HCT116 (cell line): ENCODE results near the gene VAMP8.

Source experiments
- CEBPB ChIP-seq: IDR thresholded peaks from 2 replicates; pipeline ENCODE4 v1.6.1; 2012; ENCODE audit warnings: low read depth
- EGR1 ChIP-seq: IDR thresholded peaks from 2 replicates; pipeline ENCODE4 v1.6.1; 2012; ENCODE audit warnings: low read depth
- EZH2 ChIP-seq: fragments of 200-600 bp; sonication (generic); IDR thresholded peaks from 2 replicates; pipeline ENCODE4 v1.6.1; 2017; ENCODE audit warnings: antibody characterized with exemption, mixed run types
- EZH2phosphoT487 ChIP-seq: fragments of 200-600 bp; IDR thresholded peaks from 2 replicates; pipeline ENCODE4 v1.6.1; 2018; ENCODE audit warnings: antibody characterized with exemption, borderline replicate concordance
- FOSL1 ChIP-seq: IDR thresholded peaks from 2 replicates; pipeline ENCODE4 v1.6.1; 2012; ENCODE audit warnings: low read depth
- POLR2A ChIP-seq: IDR thresholded peaks from 2 replicates; pipeline ENCODE4 v1.7.0; 2011; ENCODE audit warnings: borderline replicate concordance; ENCODE audit not compliant: insufficient read depth, insufficient read length; ENCODE audit errors: extremely low read depth
- POLR2AphosphoS5 ChIP-seq: IDR thresholded peaks from 2 replicates; pipeline ENCODE4 v1.6.1; 2011; ENCODE audit warnings: mild to moderate bottlenecking, low read depth, low read length, moderate library complexity
- RAD21 ChIP-seq: IDR thresholded peaks from 2 replicates; pipeline ENCODE4 v1.6.1; 2012; ENCODE audit warnings: low read depth, mild to moderate bottlenecking
- SIN3A ChIP-seq: IDR thresholded peaks from 2 replicates; pipeline ENCODE4 v1.6.1; 2012; ENCODE audit warnings: low read depth
- SP1 ChIP-seq: IDR thresholded peaks from 2 replicates; pipeline ENCODE4 v1.6.1; 2012; ENCODE audit warnings: low read depth
- YY1 ChIP-seq: IDR thresholded peaks from 2 replicates; pipeline ENCODE4 v1.6.1; 2011; ENCODE audit warnings: low read length, low read depth, moderate library complexity, mild to moderate bottlenecking; ENCODE audit not compliant: insufficient replicate concordance; ENCODE audit errors: extremely low read depth
- TF ChIP-seq, protein P1 (sequence below), 3 experiments: fragments of 200-600 bp in 1 of 3; sonication (generic) in 1 of 3; IDR thresholded peaks in 2 of 3; conservative IDR thresholded peaks in 1 of 3; 2 replicates each; pipeline ENCODE4 v1.5.1; 2012 to 2017; ENCODE audit warnings: low read depth in 2 of 3, low read length in 2 of 3, antibody characterized with exemption in 1 of 3, borderline replicate concordance in 1 of 3, control low read depth in 1 of 3, mild to moderate bottlenecking in 1 of 3, mixed read lengths in 1 of 3, mixed run types in 1 of 3, moderate library complexity in 1 of 3; ENCODE audit not compliant: insufficient read depth in 1 of 3
- TF ChIP-seq, protein P2 (sequence below): IDR thresholded peaks from 2 replicates; pipeline ENCODE4 v1.6.1; 2012; ENCODE audit warnings: low read depth
- TF ChIP-seq, protein P3 (sequence below): IDR thresholded peaks from 2 replicates; pipeline ENCODE4 v1.6.1; 2012

DNA sequence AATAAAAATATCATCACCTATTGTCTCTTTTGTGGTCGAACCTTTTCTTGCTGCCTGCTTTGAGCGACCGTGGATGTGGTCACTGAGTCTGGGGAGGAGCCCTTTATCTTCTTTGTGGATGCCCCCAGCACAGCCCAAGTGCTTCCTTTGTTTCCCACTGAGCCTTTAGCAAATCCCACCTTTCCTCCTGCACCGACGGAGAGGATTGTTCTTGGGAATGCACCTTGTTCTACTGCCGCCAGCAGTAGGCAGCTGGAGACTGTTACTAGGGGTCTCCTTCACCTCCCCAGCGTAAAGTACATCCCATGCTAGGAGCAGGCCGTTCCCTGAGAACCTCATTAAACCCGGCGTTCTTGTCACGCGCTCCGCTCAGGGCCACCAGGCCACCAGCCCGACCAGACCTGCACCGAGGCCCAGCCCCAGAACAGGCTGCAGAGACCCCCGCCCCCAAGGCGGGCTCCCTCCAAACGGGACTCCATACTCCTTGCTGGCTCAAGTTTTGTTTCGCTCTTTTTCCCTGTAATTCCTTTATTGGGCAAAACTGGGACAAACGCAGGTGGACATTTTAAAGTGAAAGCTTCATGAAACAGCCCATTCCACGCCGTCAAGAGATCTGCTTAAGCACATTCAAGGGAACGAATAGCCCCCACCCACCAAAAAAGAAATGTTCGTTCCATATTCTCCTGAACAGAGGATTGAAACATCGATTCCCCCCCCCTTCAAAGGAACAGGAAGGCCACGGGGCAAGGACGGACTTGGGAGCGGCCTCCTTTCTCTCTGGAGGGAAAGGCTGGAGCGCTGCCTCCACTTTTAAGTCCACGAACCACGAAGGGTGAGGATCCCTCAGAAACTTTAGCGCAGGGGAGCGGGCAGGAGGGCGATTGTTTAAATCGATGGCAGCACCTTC lies 39.5 kb upstream of the VAMP8 start:
- TF ChIP-seq, protein P1, sequence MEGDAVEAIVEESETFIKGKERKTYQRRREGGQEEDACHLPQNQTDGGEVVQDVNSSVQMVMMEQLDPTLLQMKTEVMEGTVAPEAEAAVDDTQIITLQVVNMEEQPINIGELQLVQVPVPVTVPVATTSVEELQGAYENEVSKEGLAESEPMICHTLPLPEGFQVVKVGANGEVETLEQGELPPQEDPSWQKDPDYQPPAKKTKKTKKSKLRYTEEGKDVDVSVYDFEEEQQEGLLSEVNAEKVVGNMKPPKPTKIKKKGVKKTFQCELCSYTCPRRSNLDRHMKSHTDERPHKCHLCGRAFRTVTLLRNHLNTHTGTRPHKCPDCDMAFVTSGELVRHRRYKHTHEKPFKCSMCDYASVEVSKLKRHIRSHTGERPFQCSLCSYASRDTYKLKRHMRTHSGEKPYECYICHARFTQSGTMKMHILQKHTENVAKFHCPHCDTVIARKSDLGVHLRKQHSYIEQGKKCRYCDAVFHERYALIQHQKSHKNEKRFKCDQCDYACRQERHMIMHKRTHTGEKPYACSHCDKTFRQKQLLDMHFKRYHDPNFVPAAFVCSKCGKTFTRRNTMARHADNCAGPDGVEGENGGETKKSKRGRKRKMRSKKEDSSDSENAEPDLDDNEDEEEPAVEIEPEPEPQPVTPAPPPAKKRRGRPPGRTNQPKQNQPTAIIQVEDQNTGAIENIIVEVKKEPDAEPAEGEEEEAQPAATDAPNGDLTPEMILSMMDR (IDR thresholded peaks at IDR 0.05 in 2 of 3, conservative IDR thresholded peaks at IDR 0.05 in 1 of 3; ENCODE audit: borderline replicate concordance in 1 of 3, insufficient read depth in 1 of 3, low read depth in 2 of 3, low read length in 2 of 3) = no peak
- TF ChIP-seq RAD21 (no peak), YY1 (no peak), SP1 (no peak), EZH2phosphoT487 (no peak), FOSL1 (no peak), EZH2 (no peak), POLR2A (peak; percentile 23), SIN3A (no peak), CEBPB (no peak), POLR2AphosphoS5 (no peak), EGR1 (no peak)
- TF ChIP-seq, protein P2, sequence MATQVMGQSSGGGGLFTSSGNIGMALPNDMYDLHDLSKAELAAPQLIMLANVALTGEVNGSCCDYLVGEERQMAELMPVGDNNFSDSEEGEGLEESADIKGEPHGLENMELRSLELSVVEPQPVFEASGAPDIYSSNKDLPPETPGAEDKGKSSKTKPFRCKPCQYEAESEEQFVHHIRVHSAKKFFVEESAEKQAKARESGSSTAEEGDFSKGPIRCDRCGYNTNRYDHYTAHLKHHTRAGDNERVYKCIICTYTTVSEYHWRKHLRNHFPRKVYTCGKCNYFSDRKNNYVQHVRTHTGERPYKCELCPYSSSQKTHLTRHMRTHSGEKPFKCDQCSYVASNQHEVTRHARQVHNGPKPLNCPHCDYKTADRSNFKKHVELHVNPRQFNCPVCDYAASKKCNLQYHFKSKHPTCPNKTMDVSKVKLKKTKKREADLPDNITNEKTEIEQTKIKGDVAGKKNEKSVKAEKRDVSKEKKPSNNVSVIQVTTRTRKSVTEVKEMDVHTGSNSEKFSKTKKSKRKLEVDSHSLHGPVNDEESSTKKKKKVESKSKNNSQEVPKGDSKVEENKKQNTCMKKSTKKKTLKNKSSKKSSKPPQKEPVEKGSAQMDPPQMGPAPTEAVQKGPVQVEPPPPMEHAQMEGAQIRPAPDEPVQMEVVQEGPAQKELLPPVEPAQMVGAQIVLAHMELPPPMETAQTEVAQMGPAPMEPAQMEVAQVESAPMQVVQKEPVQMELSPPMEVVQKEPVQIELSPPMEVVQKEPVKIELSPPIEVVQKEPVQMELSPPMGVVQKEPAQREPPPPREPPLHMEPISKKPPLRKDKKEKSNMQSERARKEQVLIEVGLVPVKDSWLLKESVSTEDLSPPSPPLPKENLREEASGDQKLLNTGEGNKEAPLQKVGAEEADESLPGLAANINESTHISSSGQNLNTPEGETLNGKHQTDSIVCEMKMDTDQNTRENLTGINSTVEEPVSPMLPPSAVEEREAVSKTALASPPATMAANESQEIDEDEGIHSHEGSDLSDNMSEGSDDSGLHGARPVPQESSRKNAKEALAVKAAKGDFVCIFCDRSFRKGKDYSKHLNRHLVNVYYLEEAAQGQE = no peak
- TF ChIP-seq, protein P3, sequence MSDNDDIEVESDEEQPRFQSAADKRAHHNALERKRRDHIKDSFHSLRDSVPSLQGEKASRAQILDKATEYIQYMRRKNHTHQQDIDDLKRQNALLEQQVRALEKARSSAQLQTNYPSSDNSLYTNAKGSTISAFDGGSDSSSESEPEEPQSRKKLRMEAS = no peak
